HT-29 (cell line): ENCODE results near the gene SLC2A13. TPM values are rescaled to one million over a fixed set of nuclear protein-coding genes. Genes with fewer than 3 reads are reported as not detected.
A peak's percentile ranks its signal among the peaks of the same experiment; 100 is the strongest.
"Not testable (repeated sequence)": the region's sequence is repeated elsewhere in the genome, so short reads cannot be mapped to it uniquely, and the experiment has no call there.

Experiments used
- DNase-seq: peaks from one replicate; pipeline ENCODE4 v3.0.0-alpha.2; 2015; ENCODE audit warnings: low spot score
- total RNA-seq: library from RNA; depleted of rRNA; stranded (reverse); fragments of >200 nt; shearing (Covaris generic); gene quantifications from 2 replicates; pipeline ENCODE4 v1.2.3, GENCODE V29; 2014

SLC2A13 gene
- total RNA-seq, 1 experiment from 2014 or later: 3.2 TPM

GRCh38 chr12:39812456-39812855 is 293.4 kb downstream of the SLC2A13 start:
- not testable (repeated sequence) for DNase-seq

GRCh38 chr12:39807043-39807442 is 298.8 kb downstream of the SLC2A13 start:
- peak; percentile 15 for DNase-seq

GRCh38 chr12:39805651-39806050 is 300.2 kb downstream of the SLC2A13 start:
- DNase-seq: no peak

GRCh38 chr12:39804898-39805297 is 301.0 kb downstream of the SLC2A13 start:
- no peak for DNase-seq

- DNase-seq: no peak
Measured at GRCh38 chr12:39804479-39804878, 301.4 kb downstream of the SLC2A13 start.

- no peak for DNase-seq
Measured at GRCh38 chr12:39803151-39803550, 302.7 kb downstream of the SLC2A13 start.

GRCh38 chr12:39798977-39799376 is 306.9 kb downstream of the SLC2A13 start:
- no peak for DNase-seq

- DNase-seq: no peak
Measured at GRCh38 chr12:39798429-39798828, 307.5 kb downstream of the SLC2A13 start.

- DNase-seq: no peak
Measured at GRCh38 chr12:39795481-39795880, 310.4 kb downstream of the SLC2A13 start.

GRCh38 chr12:39792938-39793337 is 312.9 kb downstream of the SLC2A13 start:
- no peak for DNase-seq

- no peak for DNase-seq
Measured at GRCh38 chr12:39788239-39788638, 317.6 kb downstream of the SLC2A13 start.

- not testable (repeated sequence) for DNase-seq
Measured at GRCh38 chr12:39785814-39786213, 320.1 kb downstream of the SLC2A13 start.

GRCh38 chr12:39782026-39782545 is 323.8 kb downstream of the SLC2A13 start:
- no peak for DNase-seq

- DNase-seq: no peak
Measured at GRCh38 chr12:39780913-39781446, 324.9 kb downstream of the SLC2A13 start.

- DNase-seq: no peak
Measured at GRCh38 chr12:39780411-39780912, 325.4 kb downstream of the SLC2A13 start.

- DNase-seq: no peak
Measured at GRCh38 chr12:39779768-39780340, 326.0 kb downstream of the SLC2A13 start.

- no peak for DNase-seq
Measured at GRCh38 chr12:39777465-39777864, 328.4 kb downstream of the SLC2A13 start.

- no peak for DNase-seq
Measured at GRCh38 chr12:39773266-39773665, 332.6 kb downstream of the SLC2A13 start.

GRCh38 chr12:39772821-39773259 is 333.0 kb downstream of the SLC2A13 start:
- no peak for DNase-seq

GRCh38 chr12:39771456-39771855 is 334.4 kb downstream of the SLC2A13 start:
- DNase-seq: no peak

GRCh38 chr12:39764944-39765560 is 340.8 kb downstream of the SLC2A13 start:
- peak; percentile 25 for DNase-seq

GRCh38 chr12:39763890-39764169 is 342.1 kb downstream of the SLC2A13 start:
- DNase-seq: no peak
